GM19328 (cell line): ENCODE results near the gene ZNF552.
A peak's percentile ranks its signal among the peaks of the same experiment; 100 is the strongest.
"Not testable (repeated sequence)": the region's sequence is repeated elsewhere in the genome, so short reads cannot be mapped to it uniquely, and the experiment has no call there.

ENCODE experiments used
- ATAC-seq: cut with Tn5 transposase; IDR thresholded peaks from one replicate; pipeline ENCODE4 v1.9.1; 2021; ENCODE audit warnings: mild to moderate bottlenecking, moderate library complexity; ENCODE audit not compliant: unreplicated experiment

The ZNF552 gene

DNA sequence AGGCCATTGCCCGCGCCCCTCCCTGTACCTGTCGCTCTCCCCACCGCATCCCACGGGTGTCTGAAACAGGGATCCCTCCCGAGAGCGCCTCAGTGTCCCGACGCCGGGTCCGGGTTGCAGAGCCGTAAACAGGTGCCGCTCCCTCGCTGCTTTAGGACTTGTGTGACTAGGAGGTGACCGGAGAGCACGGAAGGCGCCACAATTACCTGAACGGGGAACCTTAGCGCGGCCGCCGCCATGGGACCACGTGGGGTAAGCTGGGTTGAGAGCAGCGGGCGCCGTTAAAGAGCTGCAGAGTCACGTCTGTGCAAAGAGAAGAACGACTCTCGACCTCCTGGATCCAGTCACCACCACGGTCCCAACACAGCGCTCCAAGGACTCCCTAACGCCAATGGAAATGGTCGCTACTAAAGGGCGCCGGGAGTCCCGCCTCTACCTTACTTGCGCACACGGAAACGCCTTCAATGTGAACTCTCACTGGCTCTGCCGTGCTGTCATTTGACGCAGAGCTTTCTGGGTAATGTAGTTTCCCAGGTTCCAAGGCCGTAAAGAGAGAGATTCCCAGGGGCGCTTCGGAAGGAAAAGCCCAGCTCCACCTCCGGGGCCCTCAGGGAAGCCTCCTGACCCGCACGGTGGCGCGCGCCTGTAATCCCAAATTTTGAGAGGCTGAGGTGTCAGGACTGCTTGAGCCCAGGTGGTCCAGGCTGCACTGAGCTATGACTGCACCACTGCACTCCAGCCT is at the start of gene ZNF552:
TSS of gene ZNF552 (minus strand) at position 409 of the 742 bp plus-strand sequence. CDS start at position 239, 170 bp downstream.
- peak; percentile 47 for ATAC-seq

DNA sequence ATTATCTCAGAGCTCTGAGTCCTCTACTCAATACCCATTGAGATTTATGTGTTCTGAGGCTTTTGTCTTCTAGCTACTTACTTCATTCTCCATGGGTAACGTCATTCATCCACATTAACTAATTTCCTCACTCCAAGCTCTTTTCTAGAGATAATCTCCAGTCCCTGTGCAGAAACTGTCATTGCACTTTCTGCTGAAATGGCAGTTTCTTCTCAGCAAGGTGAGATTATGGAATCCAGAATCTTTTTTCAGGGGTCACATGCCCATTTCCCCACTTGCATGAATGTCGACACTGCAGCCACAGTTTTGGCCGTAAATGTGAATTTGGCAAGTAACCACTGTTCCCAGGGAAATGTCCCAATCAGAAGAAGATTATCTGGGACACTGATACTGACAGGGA is 47.6 kb upstream of the ZNF552 start:
- not testable (repeated sequence) for ATAC-seq

DNA sequence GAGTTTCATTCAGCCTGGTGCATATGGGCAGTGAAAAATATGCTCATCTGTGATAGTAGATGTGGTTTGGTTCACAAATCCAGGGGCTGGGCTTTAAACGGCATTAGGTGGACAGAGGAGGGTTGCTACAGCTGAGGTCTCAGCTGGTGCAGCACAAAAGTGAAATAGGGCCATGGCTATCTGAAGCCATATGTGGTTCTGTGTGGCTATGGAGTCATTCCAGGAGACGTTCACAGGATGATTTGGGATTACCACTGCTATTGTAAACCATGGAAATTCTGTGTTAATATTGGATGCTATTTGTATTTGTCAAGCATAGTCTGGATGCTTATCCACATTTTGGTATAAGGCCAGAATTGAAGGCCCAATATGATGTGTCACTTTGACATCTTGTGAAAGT is 39.4 kb upstream of the ZNF552 start:
- not testable (repeated sequence) for ATAC-seq

DNA sequence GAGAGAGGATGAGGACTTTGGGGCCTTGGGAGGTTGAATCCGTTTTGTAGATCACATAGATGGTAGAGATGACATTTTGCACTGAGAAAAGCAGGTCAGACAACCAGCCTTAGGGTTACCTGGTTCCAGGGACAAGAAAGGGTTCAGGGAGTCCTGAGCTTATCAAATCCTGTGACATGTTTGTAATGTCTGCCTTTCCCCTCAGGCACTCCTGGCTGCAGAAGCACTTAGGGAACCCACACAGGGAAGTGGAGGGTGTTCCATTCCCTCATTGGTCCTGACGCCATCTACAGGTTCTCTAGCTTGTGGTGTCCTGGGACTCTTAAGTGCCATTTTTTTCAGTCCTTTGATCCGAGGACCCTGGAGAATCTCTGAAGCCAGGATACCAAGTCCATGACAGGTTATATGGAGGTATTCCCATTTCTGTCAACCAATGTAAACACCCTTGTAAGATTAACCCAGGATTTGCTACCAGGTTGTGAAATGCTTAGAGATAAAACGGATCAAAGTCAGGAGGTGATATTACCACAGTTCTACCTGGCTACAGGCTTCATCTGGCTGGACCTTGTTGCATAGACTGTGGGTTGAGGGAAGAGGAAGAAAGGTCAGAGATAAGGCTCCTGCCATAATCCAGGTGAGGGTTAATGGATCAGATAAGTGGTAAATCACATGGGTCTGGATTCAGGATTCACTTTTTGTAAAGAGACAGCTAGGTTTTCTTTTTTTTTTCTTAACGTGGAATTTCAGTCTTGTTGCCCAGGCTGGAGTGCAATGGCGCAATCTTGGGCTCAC is 37.3 kb upstream of the ZNF552 start:
- ATAC-seq, result not testable (repeated sequence)

DNA sequence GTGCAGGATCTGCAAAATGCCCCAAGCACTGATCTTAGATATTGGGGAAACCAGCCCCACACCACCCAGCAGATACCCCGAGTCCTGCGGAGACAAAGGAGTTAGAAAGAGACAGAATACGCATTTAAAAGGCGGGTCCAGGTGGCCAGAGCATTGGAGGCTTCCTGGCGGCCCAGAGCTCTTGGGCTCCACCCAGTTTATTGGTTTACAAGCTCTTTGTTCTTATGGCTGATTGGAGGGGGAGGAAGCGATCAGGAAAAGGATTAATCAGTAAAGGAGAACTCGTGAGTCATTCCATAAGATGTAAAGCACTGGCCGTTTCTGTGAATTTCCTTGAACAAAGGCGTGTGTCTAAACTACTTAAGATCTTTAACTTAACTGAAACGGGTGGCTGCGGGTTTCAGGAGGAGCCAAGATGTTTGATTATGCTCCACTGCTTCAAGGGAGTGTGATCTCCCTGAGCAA is 35.9 kb upstream of the ZNF552 start:
- no peak for ATAC-seq

DNA sequence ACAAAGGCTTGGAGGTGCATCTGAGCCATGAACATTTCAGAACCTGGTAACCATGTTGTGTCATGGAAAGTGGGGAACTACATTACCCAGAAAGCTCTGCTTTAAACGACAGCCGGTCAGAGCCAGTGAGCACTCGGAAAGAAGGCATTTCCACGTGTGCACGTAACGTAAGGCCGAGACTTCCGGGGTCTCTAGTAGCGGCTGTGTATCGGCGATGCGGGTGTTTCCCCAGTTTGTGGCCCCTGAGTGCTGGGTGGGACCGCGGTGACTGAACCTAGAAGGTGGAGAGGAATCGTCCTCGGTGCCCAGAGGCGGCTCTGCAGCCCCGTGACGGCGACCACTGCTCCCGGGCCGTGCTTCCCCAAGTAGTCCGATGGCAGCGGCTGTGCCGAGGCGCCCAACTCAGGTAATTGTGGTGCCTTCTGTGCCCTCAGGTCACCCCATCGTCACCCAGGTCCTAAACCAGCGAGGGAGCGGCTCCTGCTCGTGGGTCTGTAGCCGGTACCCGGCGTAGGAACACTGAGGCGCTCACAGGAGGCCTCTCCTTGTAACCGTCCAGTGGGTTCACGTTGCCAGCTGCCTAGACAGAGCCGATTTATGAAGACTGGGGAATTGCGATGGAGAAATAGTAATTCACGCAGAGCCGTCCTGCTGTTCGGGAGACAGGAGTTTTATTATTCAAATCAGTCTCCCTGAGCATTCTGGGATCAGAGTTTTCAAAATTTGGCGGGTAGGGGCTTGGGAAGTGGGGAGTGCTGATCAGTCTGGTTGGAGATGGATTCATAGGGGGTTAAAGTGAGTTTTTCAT is 35.2 kb upstream of the ZNF552 start, which contains the start of gene ZNF587:
TSS of gene ZNF587 (plus strand) at position 194 of the 808 bp plus-strand sequence. CDS start at position 374, 180 bp downstream.
- peak; percentile 91 for ATAC-seq

DNA sequence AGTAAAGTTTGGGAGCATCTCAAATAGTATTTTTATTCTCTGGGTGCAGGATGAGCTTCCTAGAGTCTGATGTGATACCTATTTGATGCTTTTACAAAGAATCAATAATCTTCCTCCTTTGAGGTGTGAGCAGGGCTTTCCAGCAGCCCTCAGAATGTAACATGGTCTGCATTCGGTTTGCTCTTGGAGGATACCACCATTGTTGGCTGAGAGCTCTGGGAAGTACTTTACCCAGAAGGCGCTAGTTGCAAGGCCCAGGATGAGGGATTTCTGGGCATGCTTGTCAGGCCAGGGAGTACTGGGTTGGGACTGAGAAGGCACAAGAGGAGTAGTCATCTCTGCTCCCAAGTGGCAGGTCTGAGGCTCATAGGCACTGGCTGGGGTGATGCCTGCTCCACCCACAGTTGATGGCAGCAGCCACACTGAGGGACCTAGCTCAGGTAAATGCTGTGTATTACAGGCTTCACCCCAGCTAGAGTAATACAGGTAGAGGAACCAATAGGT is 34.5 kb upstream of the ZNF552 start:
- peak; percentile 26 for ATAC-seq

DNA sequence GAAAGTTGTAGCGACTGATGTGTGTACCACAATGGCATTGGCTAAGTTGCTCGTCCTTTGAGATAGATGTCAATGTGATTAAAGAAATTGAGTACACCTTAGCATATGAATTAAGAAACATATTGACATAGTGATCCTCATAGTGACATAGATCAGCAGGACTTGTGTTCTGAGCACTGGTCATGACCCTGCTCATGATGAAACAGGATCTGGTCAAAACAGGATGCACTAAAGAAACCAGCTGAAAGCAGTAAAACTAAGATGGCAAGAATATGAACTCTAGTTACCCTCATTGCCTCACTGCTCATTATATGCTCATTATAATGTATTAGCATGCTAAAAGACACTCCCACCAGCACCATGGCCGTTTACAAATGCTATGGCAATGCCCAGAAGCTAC is 32.5 kb upstream of the ZNF552 start:
- ATAC-seq, result not testable (repeated sequence)

DNA sequence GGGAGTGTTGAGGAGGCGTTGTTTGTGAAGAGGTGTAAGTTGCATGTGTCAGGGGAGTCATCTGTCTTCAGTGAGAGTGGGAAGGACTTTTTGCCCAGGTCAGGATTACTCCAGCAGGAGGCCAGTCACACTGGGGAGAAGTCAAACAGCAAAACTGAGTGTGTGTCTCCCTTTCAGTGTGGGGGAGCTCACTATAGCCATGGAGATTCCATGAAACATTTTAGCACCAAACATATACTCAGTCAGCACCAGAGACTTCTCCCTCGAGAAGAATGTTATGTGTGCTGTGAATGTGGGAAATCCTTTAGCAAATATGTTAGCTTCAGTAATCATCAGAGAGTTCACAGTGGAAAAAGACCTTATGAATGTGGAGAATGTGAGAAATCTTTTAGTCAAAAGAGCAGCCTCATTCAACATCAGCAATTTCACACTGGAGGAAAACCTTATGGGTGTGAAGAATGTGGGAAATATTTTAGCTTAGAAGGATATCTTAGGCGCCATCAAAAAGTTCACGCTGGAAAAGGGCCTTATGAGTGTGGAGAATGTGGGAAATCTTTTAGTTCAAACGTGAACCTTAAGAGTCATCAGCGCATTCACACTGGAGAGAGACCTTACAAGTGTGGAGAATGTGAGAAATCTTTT is 26.5 kb upstream of the ZNF552 start:
- ATAC-seq, result no peak

DNA sequence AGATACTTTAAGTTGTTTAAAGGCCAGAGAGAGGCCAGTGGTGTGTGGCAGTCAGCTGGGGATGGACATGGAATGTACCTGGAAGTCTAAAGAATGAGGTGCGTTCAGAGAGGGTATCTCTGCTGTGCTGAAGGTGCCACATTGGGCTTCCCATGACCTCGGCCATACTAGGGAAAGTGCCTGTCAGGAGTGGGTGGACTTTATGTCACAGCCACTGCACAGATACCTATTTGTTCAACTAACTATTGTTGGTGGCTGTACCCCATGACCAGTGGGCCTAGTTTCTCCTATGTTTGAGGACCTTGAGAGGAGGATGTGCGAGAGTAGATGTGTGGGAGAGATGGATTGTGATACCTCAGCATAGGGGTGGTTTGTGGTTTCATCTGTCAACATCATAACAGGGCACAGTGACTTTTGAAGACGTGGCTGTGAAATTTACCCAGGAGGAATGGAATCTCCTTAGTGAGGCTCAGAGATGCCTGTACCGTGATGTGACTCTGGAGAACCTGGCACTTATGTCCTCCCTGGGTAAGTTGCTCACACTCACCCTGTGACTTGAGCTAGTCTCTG is 24.0 kb upstream of the ZNF552 start:
- ATAC-seq, result not testable (repeated sequence)

DNA sequence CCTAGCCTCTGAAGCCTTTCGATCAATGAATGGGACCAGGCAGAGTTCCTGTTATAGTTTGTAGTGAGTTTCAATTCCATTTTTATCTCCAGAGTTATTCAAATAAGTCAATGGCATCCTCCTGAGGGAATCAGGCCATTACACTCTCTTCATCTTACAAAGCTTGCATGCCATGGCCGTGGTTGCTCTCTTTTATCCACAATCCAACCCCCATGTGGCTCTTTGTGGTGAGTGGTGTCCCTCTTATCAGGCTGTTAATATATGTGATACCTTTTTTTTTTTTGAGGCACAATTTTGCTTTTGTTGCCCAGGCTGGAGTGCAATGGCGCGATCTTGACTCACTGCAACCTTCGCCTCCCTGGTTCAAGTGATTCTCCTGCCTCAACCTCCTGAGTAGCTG is 22.3 kb upstream of the ZNF552 start:
- not testable (repeated sequence) for ATAC-seq

DNA sequence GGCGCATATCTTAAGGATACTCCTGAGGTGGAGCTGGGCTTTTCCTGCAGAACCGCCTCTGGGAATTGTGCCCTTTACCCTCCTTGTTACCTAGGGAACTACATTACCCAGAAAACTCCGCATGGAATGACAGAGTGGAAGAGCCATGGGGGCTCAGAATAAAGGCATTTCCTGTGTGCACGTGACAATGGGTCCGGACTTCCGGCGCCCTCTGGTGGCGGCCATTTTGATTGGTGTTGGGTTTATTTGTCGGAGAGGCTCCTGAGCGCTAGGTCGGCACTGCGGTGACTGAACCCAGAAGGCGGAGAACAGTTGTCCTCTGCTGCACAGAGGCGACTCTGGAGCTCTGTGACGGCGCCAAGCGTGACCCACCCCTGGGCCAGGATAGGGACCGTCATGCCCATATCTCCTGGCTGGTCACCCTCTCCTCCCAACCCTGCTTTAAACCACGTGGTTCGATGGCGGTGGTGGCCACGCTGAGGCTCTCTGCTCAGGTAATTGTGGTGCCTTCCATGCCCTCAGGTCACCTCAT is 15.4 kb upstream of the ZNF552 start, which contains the start of gene ZNF587B:
TSS of gene ZNF587B (plus strand) at position 229 of the 532 bp plus-strand sequence. CDS start at position 459, 230 bp downstream.
- ATAC-seq, result no peak

DNA sequence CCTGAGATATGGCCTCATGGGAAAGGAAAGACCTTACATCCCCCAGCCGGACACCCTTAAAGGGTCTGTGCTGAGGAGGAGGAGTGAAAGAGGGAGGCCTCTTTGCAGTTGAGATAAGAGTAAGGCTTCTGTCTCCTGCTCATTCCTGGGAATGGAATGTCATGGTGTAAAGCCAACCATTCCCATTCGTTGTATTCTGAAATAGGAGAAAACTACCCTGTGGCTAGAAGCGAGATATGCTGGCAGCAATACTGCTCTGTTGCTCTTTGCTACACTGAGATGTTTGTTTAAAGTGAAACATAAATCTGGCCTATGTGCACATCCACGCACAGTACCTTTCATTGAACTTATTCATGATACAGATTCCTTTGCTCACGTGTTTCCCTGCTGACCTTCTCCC is 14.6 kb upstream of the ZNF552 start:
- no peak for ATAC-seq

DNA sequence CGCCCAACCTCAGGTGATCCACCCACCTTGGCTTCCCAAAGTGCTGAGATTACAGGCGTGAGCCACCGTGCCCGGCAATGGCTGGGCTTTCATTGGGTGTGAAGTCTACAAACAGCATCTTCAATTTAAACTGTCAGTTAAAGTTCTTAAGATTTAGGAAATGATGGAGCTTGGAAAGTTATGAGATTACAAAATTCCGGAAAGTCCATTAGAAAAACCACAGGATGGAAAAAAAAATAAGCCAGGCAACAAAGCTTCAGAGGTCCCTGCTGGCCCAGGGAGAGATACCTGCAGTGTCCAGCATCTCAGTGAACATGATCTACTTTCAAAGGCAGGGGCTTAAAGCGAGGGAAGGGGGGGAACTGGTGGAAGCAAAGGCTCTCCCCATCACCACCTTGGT is 10.8 kb upstream of the ZNF552 start:
- no peak for ATAC-seq

DNA sequence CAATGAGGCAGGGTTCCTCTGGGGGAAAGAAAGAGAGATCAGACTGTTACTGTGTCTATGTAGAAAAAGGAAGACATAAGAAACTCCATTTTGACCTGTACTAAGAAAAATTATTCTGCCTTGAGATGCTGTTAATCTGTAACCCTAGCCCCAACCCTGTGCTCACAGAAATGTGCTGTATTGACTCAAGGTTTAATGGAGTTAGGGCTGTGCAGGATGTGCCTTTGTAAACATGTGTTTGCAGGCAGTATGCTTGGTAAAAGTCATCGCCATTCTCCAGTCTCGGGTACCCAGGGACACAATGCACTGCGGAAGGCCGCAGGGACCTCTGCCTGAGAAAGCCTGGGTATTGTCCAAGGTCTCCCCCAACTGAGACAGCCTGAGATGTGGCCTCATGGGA is 8.9 kb upstream of the ZNF552 start:
- ATAC-seq, result not testable (repeated sequence)

DNA sequence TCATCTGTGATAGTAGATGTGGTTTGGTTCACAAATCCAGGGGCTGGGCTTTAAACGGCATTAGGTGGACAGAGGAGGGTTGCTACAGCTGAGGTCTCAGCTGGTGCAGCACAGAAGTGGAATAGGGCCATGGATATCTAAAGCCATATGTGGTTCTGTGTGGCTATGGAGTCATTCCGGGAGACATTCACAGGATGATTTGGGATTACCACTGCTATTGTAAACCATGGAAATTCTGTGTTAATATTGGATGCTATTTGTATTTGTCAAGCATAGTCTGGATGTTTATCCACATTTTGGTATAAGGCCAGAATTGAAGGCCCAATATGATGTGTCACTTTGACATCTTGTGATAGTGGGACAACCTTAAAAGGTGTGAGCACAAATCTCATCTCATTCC is 8.4 kb upstream of the ZNF552 start:
- not testable (repeated sequence) for ATAC-seq

DNA sequence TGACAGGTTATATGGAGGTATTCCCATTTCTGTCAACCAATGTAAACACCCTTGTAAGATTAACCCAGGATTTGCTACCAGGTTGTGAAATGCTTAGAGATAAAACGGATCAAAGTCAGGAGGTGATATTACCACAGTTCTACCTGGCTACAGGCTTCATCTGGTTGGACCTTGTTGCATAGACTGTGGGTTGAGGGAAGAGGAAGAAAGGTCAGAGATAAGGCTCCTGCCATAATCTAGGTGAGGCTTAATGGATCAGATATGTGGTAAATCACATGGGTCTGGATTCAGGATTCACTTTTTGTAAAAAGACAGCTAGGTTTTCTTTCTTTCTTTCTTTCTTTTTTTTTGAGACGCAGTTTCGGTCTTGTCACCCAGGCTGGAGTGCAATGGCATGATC is 6.8 kb upstream of the ZNF552 start:
- ATAC-seq, result not testable (repeated sequence)

DNA sequence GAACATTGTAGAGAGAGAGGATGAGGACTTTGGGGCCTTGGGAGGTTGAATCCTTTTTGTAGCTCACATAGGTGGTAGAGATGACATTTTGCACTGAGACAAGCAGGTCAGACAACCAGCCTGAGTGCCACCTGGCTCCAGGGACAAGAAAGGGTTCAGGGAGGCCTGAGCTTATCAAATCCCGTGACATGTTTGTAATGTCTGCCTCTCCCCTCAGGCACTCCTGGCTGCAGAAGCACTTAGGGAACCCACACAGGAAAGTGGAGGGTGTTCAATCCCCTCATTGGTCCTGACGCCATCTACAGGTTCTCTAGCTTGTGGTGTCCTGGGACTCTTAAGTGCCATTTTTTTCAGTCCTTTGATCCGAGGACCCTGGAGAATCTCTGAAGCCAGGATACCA is 6.4 kb upstream of the ZNF552 start:
- not testable (repeated sequence) for ATAC-seq

DNA sequence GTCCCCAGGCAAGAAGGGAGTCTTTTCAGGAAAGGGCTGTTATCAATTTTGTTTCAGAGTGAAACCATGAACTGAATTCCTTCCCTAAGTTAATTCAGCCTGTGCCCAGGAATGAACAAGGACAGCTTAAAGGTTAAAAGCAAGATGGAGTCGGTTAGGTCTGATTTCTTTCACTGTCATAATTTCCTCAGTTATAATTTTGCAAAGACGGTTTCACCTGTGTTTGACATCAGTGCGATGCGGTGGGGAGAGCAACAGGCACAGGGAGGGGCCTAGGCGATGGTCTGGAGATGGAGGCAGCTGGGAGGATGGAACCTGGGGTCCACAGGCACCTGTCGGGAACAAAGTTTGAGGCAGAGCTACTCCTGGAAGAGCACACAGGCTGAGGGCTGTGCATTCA is 5.9 kb upstream of the ZNF552 start:
- ATAC-seq, result no peak
